ENCODE data around the gene UVRAG. TPM values are rescaled to one million over a fixed set of nuclear protein-coding genes. Genes with fewer than 3 reads are reported as not detected.
"Not testable (repeated sequence)": the region's sequence is repeated elsewhere in the genome, so short reads cannot be mapped to it uniquely, and the experiment has no call there.

Gene UVRAG
- total RNA-seq, 1 donor from 2014 or later, result 44.7 TPM

DNA sequence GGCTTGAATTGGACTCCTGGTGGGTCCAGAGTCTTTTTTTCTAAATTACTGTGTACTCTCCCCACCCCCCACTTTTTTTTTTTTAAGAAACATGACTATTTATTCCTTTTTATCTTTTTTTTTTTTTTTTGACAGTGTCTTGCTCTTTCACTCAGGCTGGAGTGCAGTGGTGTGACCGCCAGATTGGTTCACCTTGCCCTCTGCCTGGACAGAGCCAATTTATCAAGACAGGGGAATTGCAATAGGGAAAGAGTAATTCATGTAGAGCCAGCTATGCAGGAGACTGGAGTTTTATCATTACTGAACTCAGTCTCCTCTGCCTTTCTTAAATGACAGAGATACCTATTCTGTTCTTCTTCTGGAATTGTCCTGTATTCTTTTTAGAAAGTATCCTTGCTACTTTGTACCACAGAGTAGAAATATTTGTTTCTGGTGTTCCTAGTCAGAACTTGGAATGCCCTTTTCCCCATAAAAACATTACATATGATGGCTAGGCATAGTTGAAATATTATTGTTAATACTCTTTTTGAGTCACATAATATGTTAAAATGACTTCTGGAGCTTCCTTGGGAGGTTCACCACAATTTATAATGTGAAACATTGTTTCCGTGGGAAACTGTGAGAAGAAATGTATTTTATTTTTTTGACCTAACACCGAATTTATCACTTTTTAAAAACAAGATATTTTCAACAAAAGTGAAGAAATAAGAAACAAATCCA is 95.6 kb downstream of the UVRAG start:
- no peak for DNase-seq (ENCODE audit: extremely low read depth, low read depth, low spot score)

DNA sequence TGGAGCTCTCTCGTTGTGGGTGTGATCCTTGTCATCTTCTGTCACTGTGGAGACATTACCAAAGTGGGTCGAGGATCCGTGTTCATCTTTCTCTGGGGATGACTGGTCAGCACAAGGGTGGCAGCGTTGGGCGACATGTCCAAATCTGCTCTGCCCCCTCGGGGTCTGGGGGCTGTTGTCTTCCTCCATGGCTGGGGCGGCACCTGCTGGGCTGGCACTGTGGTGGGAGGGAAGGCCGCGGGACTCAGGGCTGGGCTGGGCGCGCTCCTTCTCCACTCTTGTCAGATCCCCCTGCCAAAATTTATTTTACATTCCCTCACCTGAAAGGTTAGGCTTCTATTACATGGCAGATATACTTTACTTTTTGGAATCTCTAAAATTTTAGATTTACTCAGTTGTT is 96.4 kb downstream of the UVRAG start:
- no peak for DNase-seq (ENCODE audit: extremely low read depth, low read depth, low spot score)

DNA sequence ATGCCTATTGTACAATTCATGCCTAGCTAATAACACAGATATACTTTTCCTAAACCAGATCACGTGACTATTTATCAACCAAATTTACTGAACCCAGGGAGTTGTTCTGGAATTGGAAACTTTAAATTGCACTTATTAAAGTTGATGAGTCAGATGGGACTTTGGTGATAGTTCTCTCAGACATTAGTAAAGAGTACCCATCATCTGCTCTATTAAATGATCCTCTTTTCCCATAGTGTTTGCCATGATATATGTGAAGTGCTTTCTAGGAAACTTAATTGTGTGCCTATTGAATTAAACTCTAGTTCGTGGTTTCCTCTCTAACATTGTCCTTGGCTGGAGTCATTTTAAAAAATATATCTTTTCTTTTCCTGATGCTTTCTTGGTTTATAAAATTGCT is 99.0 kb downstream of the UVRAG start:
- no peak for DNase-seq (ENCODE audit: extremely low read depth, low read depth, low spot score)

- no peak for DNase-seq (ENCODE audit: extremely low read depth, low read depth, low spot score)
Measured at GRCh38 chr11:75916882-75917281, 101.9 kb downstream of the UVRAG start.

DNA sequence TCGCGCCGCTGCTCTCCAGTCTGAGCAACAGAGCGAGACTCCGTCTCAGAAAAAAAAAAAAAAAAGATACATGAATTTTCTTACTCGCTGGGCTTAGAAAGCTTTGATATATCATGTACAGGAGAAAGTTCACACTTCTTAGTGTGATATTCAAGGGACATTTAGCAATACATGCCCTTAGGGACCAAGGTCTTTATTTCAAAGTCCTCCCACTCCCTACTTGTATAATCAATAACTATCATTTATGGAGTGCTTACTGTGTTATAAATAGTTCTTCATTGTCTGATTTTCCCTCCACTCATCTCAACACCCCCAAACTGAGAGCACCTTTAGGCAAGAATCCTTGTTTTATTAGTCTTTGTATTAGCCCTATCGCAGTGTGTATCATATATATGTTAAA is 103.3 kb downstream of the UVRAG start:
- no peak for DNase-seq (ENCODE audit: extremely low read depth, low read depth, low spot score)

GRCh38 chr11:75919525-75919924 is 104.5 kb downstream of the UVRAG start:
- DNase-seq (ENCODE audit: extremely low read depth, low read depth, low spot score), result no peak

GRCh38 chr11:75920848-75921247 is 105.8 kb downstream of the UVRAG start:
- no peak for DNase-seq (ENCODE audit: extremely low read depth, low read depth, low spot score)

GRCh38 chr11:75921808-75922207 is 106.8 kb downstream of the UVRAG start:
- no peak for DNase-seq (ENCODE audit: extremely low read depth, low read depth, low spot score)

- DNase-seq (ENCODE audit: extremely low read depth, low read depth, low spot score), result no peak
Measured at GRCh38 chr11:75924966-75925784, 110.2 kb downstream of the UVRAG start.

- no peak for DNase-seq (ENCODE audit: extremely low read depth, low read depth, low spot score)
Measured at GRCh38 chr11:75925785-75926164, 110.8 kb downstream of the UVRAG start.

DNA sequence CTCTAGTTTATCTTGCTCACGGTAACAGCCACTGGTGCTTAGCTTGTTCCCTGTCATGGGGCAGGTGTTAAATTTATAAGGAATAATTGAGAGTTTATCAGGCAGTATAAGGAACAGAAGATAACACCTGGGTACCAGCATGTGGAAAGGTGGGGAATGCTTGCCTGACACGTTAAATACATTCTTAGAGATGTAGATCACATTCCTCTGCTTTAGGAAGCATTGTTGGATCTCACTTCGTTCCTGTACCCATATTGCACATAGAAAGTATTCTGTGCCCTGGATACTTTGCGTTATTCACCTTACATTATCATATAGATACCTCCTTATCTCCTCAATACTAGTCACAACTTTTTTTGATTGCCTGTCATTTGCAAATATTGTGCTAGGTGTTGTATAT is 114.7 kb downstream of the UVRAG start:
- no peak for DNase-seq (ENCODE audit: extremely low read depth, low read depth, low spot score)

GRCh38 chr11:75930534-75930933 is 115.5 kb downstream of the UVRAG start:
- no peak for DNase-seq (ENCODE audit: extremely low read depth, low read depth, low spot score)

GRCh38 chr11:75931124-75931523 is 116.1 kb downstream of the UVRAG start:
- no peak for DNase-seq (ENCODE audit: extremely low read depth, low read depth, low spot score)

DNA sequence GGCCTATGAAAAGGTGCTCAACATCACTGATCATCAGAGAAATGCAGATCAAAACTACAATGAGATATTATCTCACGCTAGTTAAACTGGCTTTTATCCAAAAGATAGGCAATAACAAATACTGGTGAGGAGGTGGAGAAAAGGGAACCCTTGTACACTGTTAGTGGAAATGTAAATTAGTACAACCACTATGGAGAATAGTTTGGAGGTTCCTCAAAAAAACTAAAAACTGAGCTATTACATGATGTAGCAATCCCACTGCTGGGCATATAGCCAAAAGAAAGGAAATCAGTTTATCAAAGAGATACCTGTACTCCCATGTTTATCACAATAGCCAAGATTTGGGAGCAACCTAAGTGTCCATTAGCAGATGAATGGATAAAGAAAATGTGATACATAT is 118.7 kb downstream of the UVRAG start:
- DNase-seq (ENCODE audit: extremely low read depth, low read depth, low spot score), result not testable (repeated sequence)

DNA sequence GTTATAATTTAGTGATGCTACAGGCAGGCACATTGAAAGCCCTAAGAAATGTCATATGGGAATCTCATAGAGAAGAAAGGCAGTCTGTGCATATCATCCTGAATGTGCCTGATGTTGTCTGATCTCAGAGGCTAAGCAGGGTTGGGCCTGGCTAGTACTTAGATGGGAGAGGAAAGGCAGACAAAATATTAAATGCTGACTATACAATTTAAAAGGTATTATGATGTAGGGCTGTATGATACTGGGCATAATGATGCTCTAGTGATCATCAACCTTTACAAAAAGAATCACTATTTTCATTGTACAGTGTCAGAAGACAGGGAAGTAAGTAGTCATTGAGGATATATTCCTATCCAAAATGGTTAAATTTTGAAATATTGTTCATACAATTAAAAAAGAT is 119.8 kb downstream of the UVRAG start:
- DNase-seq (ENCODE audit: extremely low read depth, low read depth, low spot score), result no peak

DNA sequence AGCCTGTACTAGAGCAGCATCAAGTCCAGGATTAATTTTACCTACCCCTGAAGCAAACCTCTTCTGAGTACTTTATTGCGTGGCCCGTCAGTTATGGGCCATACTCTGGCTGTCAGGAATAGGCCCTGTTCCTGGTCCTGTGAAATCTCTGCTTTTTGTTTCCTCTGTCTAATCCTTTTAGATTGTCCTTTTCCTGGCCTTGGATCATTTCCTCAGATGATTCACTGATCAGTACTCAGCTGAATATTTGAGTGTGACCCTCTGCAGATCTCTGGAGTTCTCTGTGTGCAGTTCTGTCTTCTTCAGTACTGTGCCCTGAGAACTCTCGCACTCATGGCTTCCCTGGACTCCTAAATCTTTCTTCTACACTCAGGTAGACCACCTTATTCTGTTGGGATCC is 123.5 kb downstream of the UVRAG start:
- no peak for DNase-seq (ENCODE audit: extremely low read depth, low read depth, low spot score)

- no peak for DNase-seq (ENCODE audit: extremely low read depth, low read depth, low spot score)
Measured at GRCh38 chr11:75939516-75939915, 124.5 kb downstream of the UVRAG start.

- DNase-seq (ENCODE audit: extremely low read depth, low read depth, low spot score), result no peak
Measured at GRCh38 chr11:75939992-75940391, 125.0 kb downstream of the UVRAG start.

GRCh38 chr11:75940911-75941310 is 125.9 kb downstream of the UVRAG start:
- DNase-seq (ENCODE audit: extremely low read depth, low read depth, low spot score), result no peak

DNA sequence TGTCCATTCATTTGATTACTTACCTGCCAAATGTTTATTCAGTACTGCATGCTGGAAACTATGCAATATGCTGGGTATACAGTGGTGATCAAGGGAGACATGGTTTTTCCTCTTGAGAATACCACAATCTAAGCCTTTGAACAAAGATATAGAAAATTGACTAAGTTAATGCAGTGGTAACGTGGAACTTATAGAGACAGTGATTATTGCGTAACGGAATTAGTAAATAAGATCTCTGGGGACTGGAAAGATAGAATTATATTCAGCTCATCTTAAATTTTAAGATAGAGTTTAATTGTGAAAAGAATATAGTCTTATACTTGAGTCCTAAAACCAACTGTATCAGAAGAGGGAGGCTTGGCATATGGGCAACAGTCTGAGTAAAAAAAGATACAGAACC is 129.5 kb downstream of the UVRAG start:
- no peak for DNase-seq (ENCODE audit: extremely low read depth, low read depth, low spot score)

- no peak for DNase-seq (ENCODE audit: extremely low read depth, low read depth, low spot score)
Measured at GRCh38 chr11:75945446-75945845, 130.4 kb downstream of the UVRAG start.

DNA sequence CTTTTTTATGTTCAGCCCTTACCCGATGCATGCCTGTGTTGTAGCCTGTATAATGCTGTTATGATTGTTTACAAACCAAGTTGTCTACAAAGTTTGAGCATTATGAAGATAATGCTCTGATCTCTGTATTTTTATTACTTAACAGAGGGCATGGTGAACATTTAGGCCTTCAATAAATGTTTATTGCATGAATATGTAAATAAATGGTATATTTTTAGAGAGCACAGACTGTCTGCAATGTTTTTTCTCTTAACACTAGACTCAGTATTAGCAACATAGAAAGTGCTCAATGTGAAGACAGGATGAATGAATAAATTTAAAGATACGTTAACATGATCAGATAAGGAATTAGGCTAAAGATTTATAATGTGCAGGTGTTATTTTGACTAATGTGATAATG is 130.9 kb downstream of the UVRAG start:
- DNase-seq (ENCODE audit: extremely low read depth, low read depth, low spot score), result no peak

Data from glomerular endothelial cell (primary cell).